Stimulated activated CD4-positive, alpha-beta T cell treated with anti-CD3 and anti-CD28 coated beads, Interleukin-12 subunit alpha, Interleukin-12 subunit beta, amount 100 ng/mL, for 24 hours (primary cell): ENCODE data around the gene MAN2B2.
"Not testable (repeated sequence)": the region's sequence is repeated elsewhere in the genome, so short reads cannot be mapped to it uniquely, and the experiment has no call there.

ENCODE experiments used
- DNase-seq, 2 experiments: peaks; one replicate each; pipeline ENCODE4 v3.0.0-alpha.2; 2020; ENCODE audit warnings: low read depth in 2 of 2

The MAN2B2 gene

GRCh38 chr4:6616087-6616995, 41.4 kb downstream of the MAN2B2 start:
- DNase-seq = no peak

- no peak for DNase-seq
These were observed 42.3 kb downstream of the MAN2B2 start for GRCh38 chr4:6617246-6617645.

- DNase-seq = no peak
These were observed 43.6 kb downstream of the MAN2B2 start for GRCh38 chr4:6618386-6619115.

GRCh38 chr4:6619116-6619465, 44.1 kb downstream of the MAN2B2 start:
- no peak for DNase-seq

GRCh38 chr4:6619466-6620255, 44.7 kb downstream of the MAN2B2 start:
- DNase-seq = no peak

- DNase-seq = no peak
These were observed 45.3 kb downstream of the MAN2B2 start for GRCh38 chr4:6620296-6620695.

GRCh38 chr4:6620891-6621555, 46.0 kb downstream of the MAN2B2 start:
- DNase-seq = no peak

GRCh38 chr4:6621556-6621927, 46.6 kb downstream of the MAN2B2 start:
- DNase-seq = no peak

- DNase-seq = no peak
These were observed 47.8 kb downstream of the MAN2B2 start for GRCh38 chr4:6622744-6623143.

- DNase-seq = no peak
These were observed 50.3 kb downstream of the MAN2B2 start for GRCh38 chr4:6625256-6625655.

- no peak for DNase-seq
These were observed 51.1 kb downstream of the MAN2B2 start for GRCh38 chr4:6626066-6626465.

GRCh38 chr4:6627832-6628231, 52.8 kb downstream of the MAN2B2 start:
- DNase-seq = no peak

- not testable (repeated sequence) for DNase-seq
These were observed 53.5 kb downstream of the MAN2B2 start for GRCh38 chr4:6628484-6628883.

- no peak for DNase-seq
These were observed 57.1 kb downstream of the MAN2B2 start for GRCh38 chr4:6632125-6632524.

- DNase-seq = no peak
These were observed 58.3 kb downstream of the MAN2B2 start for GRCh38 chr4:6633091-6633906.

- no peak for DNase-seq
These were observed 59.8 kb downstream of the MAN2B2 start for GRCh38 chr4:6634746-6635145.

GRCh38 chr4:6639137-6639680, 64.2 kb downstream of the MAN2B2 start:
- DNase-seq = no peak

GRCh38 chr4:6640292-6641163, 65.5 kb downstream of the MAN2B2 start, which contains the start of gene MRFAP1:
MRFAP1 (plus strand) TSS chr4:6640685; CDS start chr4:6640863, 178 bp downstream.
- DNase-seq = peak; percentile 86 to 88

GRCh38 chr4:6641164-6641970, 66.4 kb downstream of the MAN2B2 start:
- DNase-seq = peak in 1 of 2 experiments; percentile 22
